ENCODE measurements around the gene MYCBPAP.

MYCBPAP gene

GRCh38 chr17:50487213-50488096 lies 20.8 kb upstream of the MYCBPAP start:
- TF ChIP-seq EZH2phosphoT487 (IDR thresholded peaks at IDR 0.05; ENCODE audit: low read depth) (no peak), CTCF (IDR thresholded peaks at IDR 0.05; ENCODE audit: low read depth, low read length) (no peak)
- Histone ChIP-seq H4K20me1 (ENCODE audit: insufficient read depth, low read length) (no peaks in the 10 kb centered on the region), H3K9ac (ENCODE audit: low read length) (no peak overlapping the region)

GRCh38 chr17:50488880-50489279 lies 19.4 kb upstream of the MYCBPAP start:
- H3K36me3 ChIP-seq (replicated peaks; ENCODE audit: low read depth, low read length) = peaks cover 10% of the 10 kb centered on the region
- no peaks in the 10 kb centered on the region for H3K4me1 ChIP-seq (ENCODE audit: low read length)
- H3K4me3 ChIP-seq (ENCODE audit: low read length) = no peak overlapping the region
- no peaks in the 10 kb centered on the region for H3K9me3 ChIP-seq (ENCODE audit: insufficient read depth, low read length)
- no peaks in the 10 kb centered on the region for H3K27me3 ChIP-seq (ENCODE audit: low read depth, low read length)
- no peak overlapping the region for H3K27ac ChIP-seq (ENCODE audit: low read length)
- no peak overlapping the region for H3K4me2 ChIP-seq (ENCODE audit: low read length)
- H4K20me1 ChIP-seq (ENCODE audit: insufficient read depth, low read length) = no peaks in the 10 kb centered on the region
- TF ChIP-seq EZH2phosphoT487 (IDR thresholded peaks at IDR 0.05; ENCODE audit: low read depth) = no peak
- TF ChIP-seq CTCF (IDR thresholded peaks at IDR 0.05; ENCODE audit: low read depth, low read length) = no peak
- H3K79me2 ChIP-seq (ENCODE audit: low read length) = no peaks in the 10 kb centered on the region
- H2AFZ ChIP-seq (ENCODE audit: low read depth, low read length) = no peak overlapping the region
- no peak overlapping the region for H3K9ac ChIP-seq (ENCODE audit: low read length)

More at GRCh38 chr17:50487213-50488096, 20.8 kb upstream of the MYCBPAP start:
- H3K27ac ChIP-seq (ENCODE audit: low read length) = no peak overlapping the region
- H3K9me3 ChIP-seq (ENCODE audit: insufficient read depth, low read length) = no peaks in the 10 kb centered on the region
- no peak overlapping the region for H3K4me3 ChIP-seq (ENCODE audit: low read length)
- H3K79me2 ChIP-seq (ENCODE audit: low read length) = no peaks in the 10 kb centered on the region
- H2AFZ ChIP-seq (ENCODE audit: low read depth, low read length) = no peak overlapping the region
- 0 out of 2 replicates have a peak, but pooled peaks cover 3% of the 10 kb centered on the region for H3K4me1 ChIP-seq (ENCODE audit: low read length)
- no peak overlapping the region for H3K4me2 ChIP-seq (ENCODE audit: low read length)
- peaks cover 13% of the 10 kb centered on the region for H3K36me3 ChIP-seq (replicated peaks; ENCODE audit: low read depth, low read length)
- H3K27me3 ChIP-seq (ENCODE audit: low read depth, low read length) = no peaks in the 10 kb centered on the region

- Histone ChIP-seq H3K27me3 (ENCODE audit: low read depth, low read length) (no peaks in the 10 kb centered on the region), H3K27ac (ENCODE audit: low read length) (no peak overlapping the region), H3K36me3 (replicated peaks; ENCODE audit: low read depth, low read length) (no peaks in the 10 kb centered on the region), H3K9me3 (ENCODE audit: insufficient read depth, low read length) (no peaks in the 10 kb centered on the region), H3K4me3 (ENCODE audit: low read length) (no peak overlapping the region), H3K4me2 (ENCODE audit: low read length) (no peak overlapping the region), H2AFZ (ENCODE audit: low read depth, low read length) (no peak overlapping the region), H3K9ac (ENCODE audit: low read length) (no peak overlapping the region), H3K4me1 (ENCODE audit: low read length) (no peaks in the 10 kb centered on the region), H4K20me1 (ENCODE audit: insufficient read depth, low read length) (no peaks in the 10 kb centered on the region), H3K79me2 (ENCODE audit: low read length) (no peaks in the 10 kb centered on the region)
- TF ChIP-seq EZH2phosphoT487 (IDR thresholded peaks at IDR 0.05; ENCODE audit: low read depth) (no peak), CTCF (IDR thresholded peaks at IDR 0.05; ENCODE audit: low read depth, low read length) (no peak)
Measured at GRCh38 chr17:50491505-50491904, 16.7 kb upstream of the MYCBPAP start.

GRCh38 chr17:50492214-50492613 lies 16.0 kb upstream of the MYCBPAP start:
- Histone ChIP-seq H3K9ac (ENCODE audit: low read length) (no peak overlapping the region), H3K79me2 (ENCODE audit: low read length) (no peaks in the 10 kb centered on the region), H2AFZ (ENCODE audit: low read depth, low read length) (no peak overlapping the region), H3K36me3 (replicated peaks; ENCODE audit: low read depth, low read length) (no peaks in the 10 kb centered on the region), H3K27ac (ENCODE audit: low read length) (no peak overlapping the region), H3K4me2 (ENCODE audit: low read length) (no peak overlapping the region), H3K9me3 (ENCODE audit: insufficient read depth, low read length) (no peaks in the 10 kb centered on the region), H3K27me3 (ENCODE audit: low read depth, low read length) (no peaks in the 10 kb centered on the region), H4K20me1 (ENCODE audit: insufficient read depth, low read length) (no peaks in the 10 kb centered on the region), H3K4me1 (ENCODE audit: low read length) (no peaks in the 10 kb centered on the region), H3K4me3 (ENCODE audit: low read length) (no peak overlapping the region)
- TF ChIP-seq CTCF (IDR thresholded peaks at IDR 0.05; ENCODE audit: low read depth, low read length) (no peak), EZH2phosphoT487 (IDR thresholded peaks at IDR 0.05; ENCODE audit: low read depth) (no peak)
